GM21737 (cell line): ENCODE results near the gene USP9X.
"Not testable (repeated sequence)": the region's sequence is repeated elsewhere in the genome, so short reads cannot be mapped to it uniquely, and the experiment has no call there.

Source experiments
- ATAC-seq: cut with Tn5 transposase; IDR thresholded peaks from one replicate; pipeline ENCODE4 v1.9.1; 2021; ENCODE audit warnings: mild to moderate bottlenecking, moderate library complexity; ENCODE audit not compliant: unreplicated experiment

USP9X gene

DNA sequence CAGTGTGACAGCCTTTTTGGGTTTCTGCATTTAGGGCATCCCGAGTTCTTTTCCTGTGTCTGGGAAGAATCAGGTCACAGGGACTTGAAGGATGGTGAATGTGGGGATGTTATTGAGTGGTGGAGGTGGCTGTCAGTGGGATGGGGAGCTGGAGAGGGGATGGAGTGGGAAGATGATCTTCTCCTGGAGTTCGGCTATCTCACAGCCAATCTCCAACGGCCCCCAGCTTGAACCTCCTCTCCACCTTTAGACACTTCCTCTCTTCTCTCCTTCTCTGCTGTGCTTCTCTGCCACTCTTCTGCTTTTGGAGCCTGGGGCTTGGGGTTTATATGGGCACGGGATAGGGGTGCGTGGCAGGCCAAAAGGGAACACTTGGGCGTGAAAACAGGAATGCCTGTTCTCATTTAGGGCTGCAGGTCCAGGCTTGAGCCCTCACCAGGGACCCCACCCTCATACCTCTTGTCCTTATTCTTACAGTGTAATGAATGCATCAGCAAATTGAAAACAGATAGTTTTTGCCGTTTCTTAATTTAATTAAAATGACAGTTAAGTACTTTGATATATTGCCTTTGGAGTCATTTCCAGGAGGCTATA lies 37.5 kb downstream of the USP9X start:
- ATAC-seq: no peak

GRCh38 chrX:41127477-41128192 lies 42.4 kb downstream of the USP9X start:
- ATAC-seq: peak; percentile 69

DNA sequence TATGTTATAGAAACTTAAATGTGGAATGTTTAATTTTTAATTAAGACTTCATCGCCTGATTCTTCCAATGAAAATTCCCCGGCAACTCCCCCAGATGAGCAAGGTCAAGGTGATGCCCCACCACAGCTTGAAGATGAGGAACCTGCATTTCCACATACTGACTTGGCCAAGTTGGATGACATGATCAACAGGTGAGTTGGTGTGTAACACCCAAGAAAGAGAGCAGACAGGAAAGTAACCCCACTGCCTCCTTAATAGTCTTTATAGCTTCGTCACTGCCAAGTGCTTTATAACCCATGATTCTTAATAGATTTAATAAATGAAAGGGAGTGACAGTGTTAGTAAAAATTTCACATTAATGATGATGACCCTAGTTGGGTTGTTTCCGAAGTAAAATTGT lies 43.7 kb downstream of the USP9X start:
- ATAC-seq: no peak

DNA sequence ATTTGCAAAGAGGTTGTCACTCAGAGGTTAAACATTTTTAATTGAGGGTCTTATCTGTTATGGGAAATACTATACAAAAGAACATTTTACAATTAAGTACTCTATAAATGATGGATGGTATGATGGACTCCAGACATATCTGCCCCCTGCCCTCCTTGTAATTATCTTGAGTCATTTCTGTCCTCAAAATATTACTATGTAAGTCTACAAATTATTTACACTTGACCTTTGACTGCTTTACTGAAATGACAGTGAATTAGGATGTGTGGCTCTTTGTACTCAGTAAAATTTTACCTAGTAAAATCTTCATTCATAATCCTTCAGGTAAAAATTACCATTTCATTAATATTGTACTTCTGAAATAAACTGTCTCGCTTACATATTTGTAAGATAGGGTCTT lies 46.5 kb downstream of the USP9X start:
- ATAC-seq: no peak

GRCh38 chrX:41133551-41133950 lies 48.3 kb downstream of the USP9X start:
- no peak for ATAC-seq

DNA sequence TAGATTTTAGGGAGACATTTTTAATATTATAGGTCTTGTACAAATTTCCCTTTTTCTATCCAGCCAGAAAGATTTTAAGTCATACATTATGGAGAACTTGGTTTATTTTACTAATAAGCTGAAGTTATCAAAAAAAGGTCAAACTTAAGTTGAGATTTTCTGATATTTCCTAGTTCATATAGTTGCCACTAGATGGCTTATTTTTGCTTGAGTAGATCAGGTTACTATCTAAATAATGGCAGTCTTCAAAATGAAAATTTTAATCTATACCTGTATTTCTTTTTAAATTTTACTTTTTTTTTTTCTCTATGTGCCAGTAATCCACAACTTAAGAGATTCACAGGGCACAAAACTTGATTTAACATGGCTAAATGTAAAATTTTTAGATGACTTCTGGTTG lies 52.3 kb downstream of the USP9X start:
- ATAC-seq: no peak

DNA sequence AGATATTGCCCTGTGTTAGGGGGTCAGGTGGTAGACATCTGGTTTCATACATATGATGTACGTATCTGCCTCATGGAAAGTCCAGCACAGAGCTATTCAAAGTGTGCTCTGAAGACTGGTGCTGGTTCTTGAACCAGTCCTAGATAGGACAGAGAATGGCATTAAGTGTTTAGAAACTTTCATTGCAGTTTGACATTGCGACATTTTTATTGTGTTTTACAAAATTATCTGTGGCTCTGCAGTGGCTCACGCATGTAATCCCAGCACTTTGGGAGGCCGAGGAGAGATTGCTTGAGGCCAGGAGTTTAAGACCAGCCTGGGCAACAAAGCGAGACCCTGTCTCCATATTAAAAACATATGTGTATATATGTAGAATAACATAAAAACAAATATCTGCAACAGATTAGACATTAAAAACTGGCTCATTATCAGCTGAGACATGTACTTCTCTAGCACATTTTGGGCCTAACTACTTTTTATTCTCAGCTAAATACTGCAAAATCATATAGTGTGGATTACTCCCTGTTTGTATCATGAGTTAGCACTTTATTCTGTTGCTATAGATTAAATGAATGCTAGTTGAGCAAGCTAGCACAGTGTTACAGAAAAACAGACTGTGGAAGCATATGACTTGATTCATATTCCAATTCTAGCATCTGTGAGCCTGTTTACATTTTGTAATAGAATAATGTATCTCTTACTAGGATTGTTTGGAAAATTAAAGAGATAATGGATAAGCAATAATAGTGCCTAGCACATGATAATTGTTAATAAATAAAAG lies 57.1 kb downstream of the USP9X start:
- ATAC-seq: no peak

GRCh38 chrX:41144873-41145272 lies 59.6 kb downstream of the USP9X start:
- no peak for ATAC-seq

DNA sequence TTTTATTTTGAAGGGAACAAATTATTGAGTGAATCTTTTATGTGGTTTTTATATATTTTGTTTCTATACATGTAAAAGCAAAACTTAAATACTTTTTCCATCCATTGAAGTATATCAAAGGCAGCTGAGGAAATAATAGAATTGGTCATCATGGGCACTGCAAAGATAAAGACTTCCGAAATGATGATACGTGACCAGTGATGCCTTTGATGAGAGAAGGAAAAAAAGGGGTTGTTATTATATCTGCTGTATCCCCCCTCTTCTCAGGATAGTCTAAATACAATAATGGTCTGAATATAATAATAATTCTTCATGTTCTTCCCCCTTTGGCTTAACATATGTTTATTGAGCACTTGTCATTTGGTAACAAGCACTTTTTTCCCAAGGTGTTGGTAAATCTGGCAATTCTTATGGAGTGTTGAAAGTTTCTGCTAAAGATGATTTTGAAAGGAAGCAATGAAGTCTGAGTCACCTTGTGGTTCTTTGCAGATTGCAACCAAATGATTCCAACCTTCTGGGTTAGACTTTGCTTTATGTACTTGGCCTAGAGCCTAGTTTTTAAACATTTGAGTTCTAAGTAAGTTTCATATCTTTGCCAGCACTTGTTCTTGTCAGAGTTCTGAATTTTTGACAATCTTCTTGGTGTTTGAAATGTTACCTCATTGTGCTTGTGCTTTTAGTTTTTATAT lies 60.8 kb downstream of the USP9X start:
- no peak for ATAC-seq

DNA sequence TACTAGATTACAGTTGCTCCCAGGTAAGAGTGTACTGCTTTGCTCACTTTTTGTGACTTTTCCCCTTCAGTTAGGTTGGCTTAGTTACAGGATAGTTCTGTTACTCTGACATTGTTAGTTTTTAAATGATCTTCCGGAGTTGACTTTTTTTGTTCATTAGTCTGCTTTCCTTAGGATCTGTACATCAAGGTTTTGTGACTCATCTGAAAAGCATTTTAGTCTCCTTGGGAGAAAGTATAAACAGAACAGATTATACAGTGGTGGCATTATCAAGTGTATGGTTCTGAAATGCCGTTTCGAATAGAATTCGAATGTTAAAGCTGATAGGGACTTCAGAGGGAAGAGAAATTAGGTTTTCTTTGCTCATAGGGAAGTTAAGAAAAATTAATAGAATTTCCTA lies 63.3 kb downstream of the USP9X start:
- ATAC-seq: no peak

DNA sequence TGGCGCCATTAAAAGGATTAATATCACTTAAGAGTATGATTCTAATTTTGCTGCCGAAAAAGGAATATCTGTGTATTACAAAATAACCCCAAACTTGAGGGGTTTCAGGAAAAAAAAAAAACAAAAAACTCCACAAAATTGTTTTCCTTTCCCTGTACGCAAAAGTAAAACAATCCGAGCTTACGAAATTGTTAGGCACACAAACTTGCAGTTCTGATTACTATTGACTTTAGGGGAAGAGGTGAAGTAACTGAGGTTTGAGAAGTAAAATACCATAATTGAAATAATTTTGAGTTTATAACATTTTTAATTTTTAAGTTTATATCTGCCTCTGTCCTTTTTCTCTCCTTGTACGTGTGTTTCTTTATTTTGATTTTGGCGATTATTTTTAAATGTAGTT lies 64.8 kb downstream of the USP9X start:
- ATAC-seq: no peak

DNA sequence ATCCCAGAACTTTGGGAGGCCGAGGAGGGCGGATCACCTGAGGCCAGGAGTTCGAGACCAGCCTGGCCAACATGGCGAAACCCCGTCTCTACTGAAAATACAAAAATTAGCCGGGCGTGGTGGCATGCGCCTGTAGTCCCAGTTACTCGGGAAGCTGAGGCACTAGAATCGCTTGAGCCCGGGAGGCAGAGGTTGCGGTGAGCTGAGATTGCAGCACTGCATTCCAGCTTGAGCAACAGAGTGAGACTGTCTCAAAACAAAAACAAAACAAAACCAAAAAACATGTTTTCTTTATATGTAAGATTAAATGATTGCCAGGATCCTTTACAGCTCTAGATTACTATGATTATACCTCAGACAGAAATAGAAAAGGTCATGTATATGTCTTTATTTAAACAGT lies 66.5 kb downstream of the USP9X start:
- not testable (repeated sequence) for ATAC-seq

DNA sequence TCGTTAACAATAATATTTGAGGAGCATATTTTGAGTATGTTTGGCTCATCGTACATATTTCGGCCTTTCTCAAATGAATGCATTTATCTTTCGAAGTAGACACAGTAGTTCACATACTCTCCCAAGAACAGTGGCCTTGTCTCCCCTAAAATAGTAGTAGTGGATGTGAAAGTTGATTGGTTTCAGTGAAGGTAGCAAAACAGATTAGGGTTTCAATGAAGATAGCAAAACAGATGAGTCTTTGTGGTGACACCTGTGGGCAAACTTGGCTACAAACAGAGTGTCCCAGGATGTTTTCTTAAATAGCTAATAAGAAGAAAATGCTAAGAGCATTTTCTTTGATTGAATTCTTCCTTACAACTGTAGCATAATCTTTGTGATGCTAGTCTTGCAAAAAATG lies 67.0 kb downstream of the USP9X start:
- ATAC-seq: no peak

DNA sequence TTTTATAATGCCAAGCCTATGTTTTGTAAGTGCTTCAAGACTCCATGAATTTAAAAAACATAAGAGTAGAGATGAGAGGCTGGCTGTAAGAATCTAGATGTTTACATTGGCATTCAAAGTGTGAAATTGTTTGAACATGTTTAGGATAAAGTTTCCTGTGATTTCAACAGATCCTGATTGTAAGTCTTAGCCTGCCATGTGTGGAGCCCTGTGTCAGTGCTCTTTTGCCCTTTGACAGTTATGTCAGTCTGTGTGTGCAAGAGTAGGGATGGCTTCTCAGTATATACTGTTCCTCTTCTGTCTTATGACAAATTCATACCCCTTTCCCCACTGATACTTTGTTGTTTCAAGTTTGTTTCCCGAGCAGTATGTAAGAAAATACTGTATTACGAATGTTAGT lies 68.2 kb downstream of the USP9X start:
- ATAC-seq: no peak

GRCh38 chrX:41153957-41154356 lies 68.7 kb downstream of the USP9X start:
- no peak for ATAC-seq

DNA sequence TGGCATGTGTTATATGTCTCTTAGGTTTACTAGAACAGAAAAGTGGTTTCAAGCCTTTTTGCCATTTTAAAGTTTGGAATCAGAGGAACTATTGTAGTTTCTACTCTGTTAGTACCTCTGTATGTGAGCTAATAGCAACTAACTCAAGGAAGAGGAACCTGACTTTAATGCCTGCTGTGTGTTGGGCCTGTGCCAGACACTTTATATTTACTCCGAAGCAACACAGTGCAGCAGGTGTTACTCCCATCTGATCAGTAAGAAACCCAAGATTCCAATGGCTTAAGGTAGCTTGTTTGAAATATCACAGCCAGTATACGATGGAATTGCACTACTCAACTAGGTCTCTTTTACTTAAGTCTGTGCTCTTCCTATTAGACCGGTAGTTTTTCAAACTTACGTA lies 79.2 kb downstream of the USP9X start:
- no peak for ATAC-seq

- no peak for ATAC-seq
Observed at GRCh38 chrX:41167888-41168287, 82.6 kb downstream of the USP9X start.

DNA sequence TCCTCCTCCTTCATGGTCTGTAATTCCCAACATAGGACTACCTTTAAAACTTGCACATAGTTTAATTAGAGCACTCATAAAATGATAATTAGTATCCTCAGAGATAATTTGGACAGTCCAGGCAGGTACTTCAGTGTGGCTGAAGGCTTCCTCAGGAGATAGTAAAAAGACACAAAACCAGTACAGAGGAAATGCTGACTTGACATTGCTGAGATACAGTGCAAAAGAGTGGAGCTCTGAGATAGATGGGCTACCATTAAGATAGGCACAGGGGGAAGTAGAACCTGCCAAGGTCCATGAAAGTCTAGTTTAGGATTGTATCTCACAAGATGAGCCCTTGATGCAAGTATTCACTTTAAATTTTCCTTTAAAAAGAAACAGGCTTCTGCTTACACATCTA lies 91.0 kb downstream of the USP9X start:
- no peak for ATAC-seq

DNA sequence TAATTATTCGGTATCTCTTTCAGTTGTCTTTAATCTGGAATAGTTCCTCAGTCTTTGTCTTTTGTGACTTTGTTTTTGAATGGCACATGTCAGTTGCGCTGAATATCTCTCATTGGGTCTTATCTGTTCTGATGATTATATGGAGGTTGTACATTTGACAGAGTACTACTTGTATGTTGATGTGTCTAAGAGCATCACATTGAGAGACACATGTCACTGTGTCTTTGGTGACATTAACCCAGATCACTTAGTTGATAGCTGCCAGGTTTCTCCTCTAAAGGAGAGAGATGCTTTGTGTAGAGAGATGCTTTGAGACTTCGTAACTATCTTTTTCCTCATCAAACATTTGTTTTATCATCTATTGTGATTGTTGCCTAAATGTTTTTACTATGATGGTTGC lies 92.1 kb downstream of the USP9X start:
- ATAC-seq: no peak

DNA sequence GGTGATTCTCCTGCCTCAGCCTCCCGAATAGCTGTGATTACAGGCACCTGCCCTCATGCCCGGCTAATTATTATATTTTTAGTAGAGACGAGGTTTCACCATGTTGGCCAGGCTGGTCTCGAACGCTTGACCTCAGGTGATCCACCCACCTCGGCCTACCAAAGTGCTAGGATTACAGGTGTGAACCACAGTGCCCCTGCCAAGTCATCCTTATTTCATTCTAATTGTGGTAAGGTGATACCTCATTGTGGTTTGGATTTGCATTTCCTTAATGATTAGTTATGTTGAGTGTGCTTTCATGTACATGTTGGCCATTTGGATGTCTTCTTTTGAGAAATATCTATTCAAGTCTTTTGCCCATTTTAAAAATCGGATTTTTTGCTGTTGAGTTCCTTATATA lies 93.0 kb downstream of the USP9X start:
- no peak for ATAC-seq

DNA sequence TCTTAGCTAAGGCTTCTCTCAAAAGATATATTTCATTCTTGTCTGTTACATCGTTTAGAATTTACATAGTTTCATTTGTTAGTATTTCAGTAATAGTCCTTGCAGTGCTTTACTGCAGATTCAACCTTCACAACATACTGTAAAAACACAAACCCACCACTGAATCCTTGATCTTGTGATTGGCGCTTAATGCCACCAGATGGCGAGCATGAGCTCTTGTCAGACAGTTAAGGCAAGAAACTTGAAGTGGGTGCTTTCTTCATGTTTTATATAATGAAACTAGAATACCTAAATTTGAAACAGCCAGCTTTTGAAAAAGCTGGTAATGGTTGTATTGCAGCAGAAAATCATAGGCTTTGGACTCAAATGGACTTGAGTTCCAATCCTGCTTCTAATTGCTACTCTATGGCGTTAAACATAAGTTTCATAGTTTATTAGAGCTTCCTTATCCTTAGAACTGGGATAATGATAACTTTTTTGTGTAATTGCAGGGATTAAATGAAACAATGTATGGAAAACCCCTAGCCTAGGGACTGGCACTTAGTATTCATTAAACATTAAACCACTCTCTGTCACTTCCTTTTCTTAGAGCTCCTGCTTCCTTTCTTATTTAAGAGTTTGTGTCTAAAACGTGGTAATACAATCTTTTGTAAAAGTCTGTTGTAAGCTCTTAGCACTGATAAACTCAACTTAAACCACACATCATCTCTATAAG lies 95.1 kb downstream of the USP9X start:
- ATAC-seq: peak; percentile 61
